PC-9 (cell line): ENCODE data around the gene FOSL2. TPM values are rescaled to one million over a fixed set of nuclear protein-coding genes. Genes with fewer than 3 reads are reported as not detected.

Source experiments
- BruUV-seq: library from RNA; stranded (reverse); fragments of 400-500 nt; replicated peaks from 2 replicates; lab custom pipeline; 2021; lab: Mats Ljungman, UMichigan
- CTCF ChIA-PET: fragments of 300-600 bp; sonication (Branson Sonifier 250); formaldehyde crosslinking; loops from one replicate; lab custom pipeline; 2022; ENCODE audit warnings: antibody characterized with exemption; lab: Charles Lee
- POLR2A ChIA-PET: fragments of 300-600 bp; sonication (Branson Sonifier 250); formaldehyde crosslinking; loops from one replicate; lab custom pipeline; 2022; ENCODE audit warnings: antibody characterized with exemption; ENCODE audit not compliant: unreplicated experiment; lab: Charles Lee
- DNase-seq, 2 experiments: peaks; one replicate each; pipeline versions ENCODE4 v3.0.0 to v3.0.0-alpha.2; 2015 to 2022; ENCODE audit warnings: mixed read lengths in 1 of 2
- H2AFZ ChIP-seq: fragments of 200-600 bp; sonication (generic); 2 replicates; pipeline ENCODE4 v1.8.1; 2017; ENCODE audit warnings: antibody characterized with exemption
- H3F3A ChIP-seq: fragments of 200-600 bp; sonication (generic); 2 replicates; pipeline ENCODE4 v1.8.1; 2017; ENCODE audit warnings: antibody characterized with exemption, mild to moderate bottlenecking, low read depth; ENCODE audit not compliant: insufficient read depth
- H3K27ac ChIP-seq: fragments of 200-600 bp; sonication (generic); 2 replicates; pipeline ENCODE4 v1.6.1; 2016; ENCODE audit warnings: mixed run types
- H3K27me3 ChIP-seq: fragments of 200-600 bp; sonication (generic); 2 replicates; pipeline ENCODE4 v1.6.1; 2016; ENCODE audit warnings: low read depth, mixed run types; ENCODE audit not compliant: insufficient read depth
- H3K36me3 ChIP-seq: fragments of 200-600 bp; sonication (generic); 2 replicates; pipeline ENCODE4 v1.6.1; 2016; ENCODE audit warnings: low read depth, mixed run types
- H3K4me1 ChIP-seq: fragments of 200-600 bp; sonication (generic); replicated peaks from 2 replicates; pipeline ENCODE4 v1.6.1; 2016; ENCODE audit warnings: mixed run types; ENCODE audit not compliant: insufficient read depth
- H3K4me2 ChIP-seq: fragments of 200-600 bp; sonication (generic); 2 replicates; pipeline ENCODE4 v1.6.1; 2017; ENCODE audit warnings: mixed run types
- H3K4me3 ChIP-seq: fragments of 200-600 bp; sonication (generic); 2 replicates; pipeline ENCODE4 v1.6.1; 2016; ENCODE audit warnings: mixed run types
- H3K79me2 ChIP-seq: fragments of 200-600 bp; sonication (generic); 2 replicates; pipeline ENCODE4 v1.6.1; 2017; ENCODE audit warnings: low read depth, mixed run types
- H3K9me2 ChIP-seq: fragments of 200-600 bp; sonication (generic); 2 replicates; pipeline ENCODE4 v1.8.1; 2017; ENCODE audit warnings: mild to moderate bottlenecking; ENCODE audit not compliant: insufficient read depth
- H3K9me3 ChIP-seq: fragments of 200-600 bp; sonication (generic); 2 replicates; pipeline ENCODE4 v1.8.1; 2016; ENCODE audit warnings: low read depth; ENCODE audit not compliant: insufficient read depth
- H4K20me1 ChIP-seq: fragments of 200-600 bp; sonication (generic); 2 replicates; pipeline ENCODE4 v1.8.1; 2017; ENCODE audit not compliant: insufficient read depth
- CTCF ChIP-seq: fragments of 200-600 bp; sonication (generic); conservative IDR thresholded peaks from 2 replicates; pipeline ENCODE4 v1.6.1; 2017; ENCODE audit warnings: mixed run types, antibody characterized with exemption, mild to moderate bottlenecking, moderate library complexity
- EZH2 ChIP-seq: fragments of 200-600 bp; sonication (generic); IDR thresholded peaks from 2 replicates; pipeline ENCODE4 v1.8.0; 2017; ENCODE audit warnings: antibody characterized with exemption, low read depth
- intact Hi-C: fragments of 100-400 bp; cut with micrococcal nuclease; formaldehyde crosslinking; loops from one replicate; pipeline ENCODE4 v1.10.0; 2022; ENCODE audit not compliant: unreplicated experiment
- total RNA-seq: library from RNA; stranded (reverse); gene quantifications from 2 replicates; pipeline ENCODE4 v1.2.3, GENCODE V29; 2021

FOSL2 gene
- total RNA-seq, 1 experiment from 2014 or later = 60.0 TPM

GRCh38 chr2:28358668-28359201, 33.9 kb upstream of the FOSL2 start:
- Histone ChIP-seq H3K9me2 (no peaks in the 10 kb centered on the region), H3K4me3 (no peak overlapping the region), H3K27ac (peak overlapping the region; percentile 72), H3K9me3 (no peaks in the 10 kb centered on the region), H4K20me1 (no peaks in the 10 kb centered on the region), H3K4me2 (peak overlapping the region; percentile 53), H2AFZ (no peak overlapping the region), H3K4me1 (peaks cover 37% of the 10 kb centered on the region), H3K79me2 (no peaks in the 10 kb centered on the region), H3K27me3 (no peaks in the 10 kb centered on the region), H3K36me3 (no peaks in the 10 kb centered on the region), H3F3A (peaks cover 31% of the 10 kb centered on the region)
- POLR2A ChIA-PET = no interaction called here
- CTCF ChIA-PET = no interaction called here
- no peak for DNase-seq
- intact Hi-C loops = loop anchor here (2.0 kb wide), 1 partner anchor 32 kb away; no protein-coding TSS in a partner anchor
- no TSS peak for BruUV-seq
- TF ChIP-seq CTCF (no peak), EZH2 (no peak)

- DNase-seq = peak; percentile 76 to 93
- Histone ChIP-seq H2AFZ (no peak overlapping the region), H4K20me1 (no peaks in the 10 kb centered on the region), H3K9me2 (no peaks in the 10 kb centered on the region), H3K27ac (peak overlapping the region; percentile 72), H3K4me2 (peak overlapping the region; percentile 53), H3K9me3 (no peaks in the 10 kb centered on the region), H3K79me2 (no peaks in the 10 kb centered on the region), H3K4me1 (peaks cover 38% of the 10 kb centered on the region), H3K27me3 (no peaks in the 10 kb centered on the region), H3K4me3 (no peak overlapping the region), H3K36me3 (no peaks in the 10 kb centered on the region), H3F3A (peaks cover 26% of the 10 kb centered on the region)
- ChIA-PET CTCF (no interaction called here), POLR2A (interaction anchor here (0.9 kb wide), 1 partner anchor 34 kb away, joined by 4 read pairs; no protein-coding TSS in a partner anchor)
- intact Hi-C loops = loop anchor here (2.0 kb wide), 1 partner anchor 31 kb away; no protein-coding TSS in a partner anchor
- TF ChIP-seq CTCF (no peak), EZH2 (no peak)
- no TSS peak for BruUV-seq
Measured at GRCh38 chr2:28359222-28360057, 33.2 kb upstream of the FOSL2 start.

- ChIA-PET CTCF (no interaction called here), POLR2A (interaction anchor here (0.9 kb wide), 1 partner anchor 34 kb away, joined by 4 read pairs; no protein-coding TSS in a partner anchor)
- peak overlapping the region; percentile 53 for H3K4me2 ChIP-seq
- no peaks in the 10 kb centered on the region for H3K36me3 ChIP-seq
- no peaks in the 10 kb centered on the region for H3K27me3 ChIP-seq
- H2AFZ ChIP-seq = no peak overlapping the region
- H3K9me3 ChIP-seq = no peaks in the 10 kb centered on the region
- TF ChIP-seq CTCF = no peak
- TF ChIP-seq EZH2 = no peak
- no peak overlapping the region for H3K4me3 ChIP-seq
- intact Hi-C loops = no loop called here
- no peaks in the 10 kb centered on the region for H3K79me2 ChIP-seq
- no peaks in the 10 kb centered on the region for H3K9me2 ChIP-seq
- peaks cover 33% of the 10 kb centered on the region for H3F3A ChIP-seq
- DNase-seq = no peak
- H4K20me1 ChIP-seq = no peaks in the 10 kb centered on the region
- peaks cover 45% of the 10 kb centered on the region for H3K4me1 ChIP-seq
- BruUV-seq = no TSS peak
- H3K27ac ChIP-seq = peak overlapping the region; percentile 72
Measured at GRCh38 chr2:28360058-28360717, 32.5 kb upstream of the FOSL2 start.
